ENCODE measurements around the gene ZNF865. TPM values are rescaled to one million over a fixed set of nuclear protein-coding genes. Genes with fewer than 3 reads are reported as not detected.

Gene ZNF865
- polyA plus RNA-seq, 1 donor from 2014 or later, result 1.7 TPM

- Histone ChIP-seq H3K4me2 (ENCODE audit: low read length) (no peak overlapping the region), H3F3A (ENCODE audit: insufficient read depth, low read length, poor library complexity, severe bottlenecking) (no peaks in the 10 kb centered on the region), H3K27me3 (ENCODE audit: insufficient read depth, low read depth, low read length) (no peaks in the 10 kb centered on the region), H4K20me1 (ENCODE audit: insufficient read depth) (no peaks in the 10 kb centered on the region), H3K9ac (ENCODE audit: low read length) (peak overlapping the region; percentile 91), H3K27ac (ENCODE audit: low read length) (peak overlapping the region; percentile 99), H3K4me3 (ENCODE audit: low read length) (peak overlapping the region; percentile 75), H3K36me3 (ENCODE audit: insufficient read depth, low read length) (no peaks in the 10 kb centered on the region), H3K9me3 (ENCODE audit: low read length) (no peaks in the 10 kb centered on the region), H3K79me2 (replicated peaks; ENCODE audit: insufficient read depth, low read length) (peaks cover 5% of the 10 kb centered on the region), H3K9me2 (ENCODE audit: insufficient read depth, low read length) (no peaks in the 10 kb centered on the region), H2AFZ (ENCODE audit: low read depth, low read length) (peak overlapping the region; percentile 47)
- TF ChIP-seq SMC3 (conservative IDR thresholded peaks at IDR 0.05; ENCODE audit: poor library complexity), result peak; percentile 47
- peak; percentile 64 for TF ChIP-seq MXI1 (conservative IDR thresholded peaks at IDR 0.05; ENCODE audit: poor library complexity, severe bottlenecking)
- TF ChIP-seq EP300 (conservative IDR thresholded peaks at IDR 0.05; ENCODE audit: poor library complexity, severe bottlenecking), result peak; percentile 86
- no peak for TF ChIP-seq REST (IDR thresholded peaks at IDR 0.05; ENCODE audit: borderline replicate concordance)
- TF ChIP-seq RAD21 (conservative IDR thresholded peaks at IDR 0.05), result no peak
- TF ChIP-seq CTCF (IDR thresholded peaks at IDR 0.05; ENCODE audit: poor library complexity, severe bottlenecking), result no peak
- no peak for TF ChIP-seq TAF1 (IDR thresholded peaks at IDR 0.05; ENCODE audit: low read depth)
- no peak for TF ChIP-seq POLR2AphosphoS5 (IDR thresholded peaks at IDR 0.05)
- TF ChIP-seq EZH2 (IDR thresholded peaks at IDR 0.05; ENCODE audit: borderline replicate concordance, insufficient read depth, low read length, poor library complexity, severe bottlenecking), result no peak
Observed at GRCh38 chr19:55598719-55599467, 6.6 kb upstream of the ZNF865 start.

- H3K9me2 ChIP-seq (ENCODE audit: insufficient read depth, low read length), result no peaks in the 10 kb centered on the region
- no peak within 1 kb of the TSS for H3K4me2 ChIP-seq (ENCODE audit: low read length)
- H3K36me3 ChIP-seq (ENCODE audit: insufficient read depth, low read length), result no peaks in the 10 kb centered on the region
- H3K79me2 ChIP-seq (replicated peaks; ENCODE audit: insufficient read depth, low read length), result peaks cover 5% of the 10 kb centered on the region
- H4K20me1 ChIP-seq (ENCODE audit: insufficient read depth), result no peaks in the 10 kb centered on the region
- peak within 1 kb of the TSS; percentile 99 for H3K27ac ChIP-seq (ENCODE audit: low read length)
- H2AFZ ChIP-seq (ENCODE audit: low read depth, low read length), result peak within 1 kb of the TSS; percentile 47
- H3K9ac ChIP-seq (ENCODE audit: low read length), result peak within 1 kb of the TSS; percentile 91
- TF ChIP-seq TAF1 (IDR thresholded peaks at IDR 0.05; ENCODE audit: low read depth), result no peak
- peak; percentile 9 for TF ChIP-seq EP300 (conservative IDR thresholded peaks at IDR 0.05; ENCODE audit: poor library complexity, severe bottlenecking)
- TF ChIP-seq SMC3 (conservative IDR thresholded peaks at IDR 0.05; ENCODE audit: poor library complexity), result no peak
- TF ChIP-seq POLR2AphosphoS5 (IDR thresholded peaks at IDR 0.05), result peak; percentile 64
- peak; percentile 65 for TF ChIP-seq REST (IDR thresholded peaks at IDR 0.05; ENCODE audit: borderline replicate concordance)
- peak; percentile 60 for TF ChIP-seq MXI1 (conservative IDR thresholded peaks at IDR 0.05; ENCODE audit: poor library complexity, severe bottlenecking)
- TF ChIP-seq CTCF (IDR thresholded peaks at IDR 0.05; ENCODE audit: poor library complexity, severe bottlenecking), result no peak
- peak; percentile 27 for TF ChIP-seq RAD21 (conservative IDR thresholded peaks at IDR 0.05)
- TF ChIP-seq EZH2 (IDR thresholded peaks at IDR 0.05; ENCODE audit: borderline replicate concordance, insufficient read depth, low read length, poor library complexity, severe bottlenecking), result no peak
- peak within 1 kb of the TSS; percentile 75 for H3K4me3 ChIP-seq (ENCODE audit: low read length)
- H3K27me3 ChIP-seq (ENCODE audit: insufficient read depth, low read depth, low read length), result no peaks in the 10 kb centered on the region
- no peaks in the 10 kb centered on the region for H3F3A ChIP-seq (ENCODE audit: insufficient read depth, low read length, poor library complexity, severe bottlenecking)
- no peaks in the 10 kb centered on the region for H3K9me3 ChIP-seq (ENCODE audit: low read length)
Observed at GRCh38 chr19:55599468-55599841, 6.0 kb upstream of the ZNF865 start, which contains the start of gene FIZ1. Gene FIZ1 (minus strand): TSS chr19:55599517. CDS start chr19:55597865, 1,652 bp downstream.
